Measurements from ENCODE around the gene IGF2BP1.

IGF2BP1 gene

DNA sequence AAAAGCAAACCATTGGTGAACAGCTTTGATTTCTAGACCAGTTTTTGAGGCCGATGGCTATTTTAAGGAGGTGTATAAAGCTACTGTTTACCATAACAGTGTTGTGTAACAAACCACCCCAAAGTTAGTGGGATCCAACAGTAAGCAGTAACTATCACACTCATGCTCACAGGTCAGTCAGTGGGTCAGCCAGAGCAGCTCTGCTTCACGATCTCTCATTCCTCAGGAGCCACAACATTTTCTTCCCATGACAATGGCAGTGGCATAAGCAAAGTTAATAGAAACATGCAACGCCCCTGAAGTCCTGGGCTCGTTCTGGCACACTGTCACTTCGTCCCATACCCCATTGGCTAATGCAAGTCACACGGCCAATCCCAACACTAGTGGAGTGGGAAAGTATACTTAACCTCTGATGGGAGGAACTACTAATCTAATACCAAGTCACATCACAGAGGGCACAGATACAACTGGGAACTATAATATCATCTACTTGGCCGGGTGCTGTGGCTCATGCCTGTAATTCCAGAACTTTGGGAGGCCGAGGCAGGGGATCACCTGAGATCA, 107.4 kb downstream of the IGF2BP1 start:
- DNase-seq, result no peak
